ENCODE measurements around the gene VCX3A.
"Not testable (repeated sequence)": the region's sequence is repeated elsewhere in the genome, so short reads cannot be mapped to it uniquely, and the experiment has no call there.

Gene VCX3A

GRCh38 chrX:6535018-6535417, at the start of gene VCX3A:
Gene VCX3A, minus strand, starts transcription at chrX:6535118. Its CDS starts 621 bp downstream, at chrX:6534497.
- intact Hi-C loops (cut with DNase I); DNase-seq: not testable (repeated sequence)

GRCh38 chrX:6574762-6575161, 39.8 kb upstream of the VCX3A start:
- DNase-seq: peak in 3 of 42 donors; percentile 1 to 8 (median 2)
- intact Hi-C loops (cut with DNase I): no loop called here

- intact Hi-C loops (cut with DNase I): no loop called here
- no peak for DNase-seq
Measured at GRCh38 chrX:6568031-6568430, 33.1 kb upstream of the VCX3A start.

GRCh38 chrX:6558979-6559378, 24.1 kb upstream of the VCX3A start:
- intact Hi-C loops (cut with DNase I): no loop called here
- no peak for DNase-seq

- intact Hi-C loops (cut with DNase I): no loop called here
Measured at GRCh38 chrX:6557690-6558089, 22.8 kb upstream of the VCX3A start.

GRCh38 chrX:6550999-6551398, 16.1 kb upstream of the VCX3A start:
- intact Hi-C loops (cut with DNase I): no loop called here
- no peak for DNase-seq

More at GRCh38 chrX:6557690-6558089, 22.8 kb upstream of the VCX3A start:
- no peak for DNase-seq

GRCh38 chrX:6545712-6546111, 10.8 kb upstream of the VCX3A start:
- intact Hi-C loops (cut with DNase I): no loop called here
- no peak for DNase-seq

GRCh38 chrX:6526564-6527136, 8.3 kb downstream of the VCX3A start:
- DNase-seq: no peak
- intact Hi-C loops (cut with DNase I): no loop called here

GRCh38 chrX:6517376-6517775, 17.5 kb downstream of the VCX3A start:
- no peak for DNase-seq
- intact Hi-C loops (cut with DNase I): no loop called here

GRCh38 chrX:6506444-6506843, 28.5 kb downstream of the VCX3A start:
- intact Hi-C loops (cut with DNase I): no loop called here
- no peak for DNase-seq

- DNase-seq: no peak
- intact Hi-C loops (cut with DNase I): no loop called here
Measured at GRCh38 chrX:6505960-6506359, 29.0 kb downstream of the VCX3A start.

- intact Hi-C loops (cut with DNase I): no loop called here
- no peak for DNase-seq
Measured at GRCh38 chrX:6500719-6501118, 34.2 kb downstream of the VCX3A start.

- no peak for DNase-seq
- intact Hi-C loops (cut with DNase I): no loop called here
Measured at GRCh38 chrX:6498324-6498723, 36.6 kb downstream of the VCX3A start.
